Measurements from ENCODE around the gene SHC3.

The SHC3 gene

DNA sequence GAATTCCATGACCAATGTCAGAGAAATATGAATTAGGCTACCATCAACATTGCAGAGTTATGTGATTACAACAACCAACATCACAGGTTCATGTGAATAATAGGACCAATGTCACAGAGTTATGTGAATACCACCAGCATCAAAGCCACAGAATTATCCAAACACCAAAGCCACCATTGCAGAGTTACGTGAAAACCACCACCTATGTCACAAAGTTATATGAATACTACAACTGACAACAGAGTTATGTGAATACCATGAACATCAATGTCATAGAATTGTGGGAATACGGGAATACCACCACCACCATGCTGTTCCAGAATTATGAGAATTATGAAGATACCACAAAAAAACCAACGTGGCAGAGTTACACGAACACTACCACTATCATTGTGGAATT is 64.8 kb downstream of the SHC3 start:
- no peak for DNase-seq (ENCODE audit: extremely low read depth in 1 of 2, low read depth in 1 of 2)

DNA sequence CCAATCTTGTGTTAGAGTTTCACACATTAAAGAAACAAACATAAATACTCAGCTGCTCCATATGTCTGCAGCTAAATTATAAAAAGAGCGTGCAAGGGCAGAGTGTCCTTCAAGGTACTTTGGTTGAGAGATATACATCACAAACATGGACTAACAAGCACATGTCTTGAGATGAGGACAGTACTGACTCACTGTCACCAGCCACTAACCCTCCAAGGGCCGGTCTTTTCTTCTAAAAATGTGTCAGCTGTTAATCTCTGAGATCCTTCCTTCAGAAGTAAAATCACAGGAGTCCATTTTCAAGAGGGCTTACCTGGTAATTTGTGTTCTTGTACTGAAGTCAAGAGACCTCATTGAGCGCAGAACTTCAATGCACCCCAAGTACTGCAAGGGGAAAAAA is 66.4 kb downstream of the SHC3 start:
- no peak for DNase-seq (ENCODE audit: extremely low read depth in 1 of 2, low read depth in 1 of 2)

DNA sequence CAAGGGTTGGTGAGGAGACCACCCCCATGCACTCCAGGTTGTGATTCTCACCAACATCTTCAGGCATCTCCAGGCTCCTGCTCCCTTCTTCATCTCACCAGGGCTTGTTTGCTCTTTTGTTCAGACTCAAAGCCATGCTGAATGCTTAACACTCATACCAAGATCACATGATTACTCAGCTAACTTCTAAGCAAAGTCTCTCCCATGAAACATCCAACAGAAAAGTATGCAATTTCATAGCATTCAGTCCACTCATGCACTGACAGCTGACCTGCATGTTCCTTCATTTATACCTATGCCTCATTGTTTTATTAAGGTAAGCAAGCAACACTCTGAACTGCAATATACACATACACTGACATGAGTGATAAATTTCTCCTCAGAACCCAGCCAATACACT is 69.0 kb downstream of the SHC3 start:
- no peak for DNase-seq (ENCODE audit: extremely low read depth in 1 of 2, low read depth in 1 of 2)

DNA sequence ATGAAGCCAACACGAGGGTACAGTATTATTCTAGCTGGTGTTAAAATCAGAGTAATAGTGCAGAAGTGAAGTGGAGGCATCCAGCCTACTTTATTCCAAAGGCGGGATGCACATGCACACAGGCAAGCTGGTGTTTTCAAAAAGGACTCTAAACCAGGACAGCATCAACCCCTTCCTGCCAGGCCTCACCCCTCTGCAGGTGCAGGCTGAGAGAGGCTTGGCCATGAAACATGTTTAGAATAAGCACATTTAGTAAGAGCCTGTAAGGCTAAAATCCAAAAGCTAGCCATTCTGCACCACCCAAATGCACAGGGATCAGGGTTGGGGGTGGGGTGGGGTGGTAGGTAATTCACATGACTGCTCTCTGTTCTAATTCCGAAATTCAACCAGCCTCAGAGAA is 71.2 kb downstream of the SHC3 start:
- DNase-seq (ENCODE audit: extremely low read depth in 1 of 2, low read depth in 1 of 2): no peak

DNA sequence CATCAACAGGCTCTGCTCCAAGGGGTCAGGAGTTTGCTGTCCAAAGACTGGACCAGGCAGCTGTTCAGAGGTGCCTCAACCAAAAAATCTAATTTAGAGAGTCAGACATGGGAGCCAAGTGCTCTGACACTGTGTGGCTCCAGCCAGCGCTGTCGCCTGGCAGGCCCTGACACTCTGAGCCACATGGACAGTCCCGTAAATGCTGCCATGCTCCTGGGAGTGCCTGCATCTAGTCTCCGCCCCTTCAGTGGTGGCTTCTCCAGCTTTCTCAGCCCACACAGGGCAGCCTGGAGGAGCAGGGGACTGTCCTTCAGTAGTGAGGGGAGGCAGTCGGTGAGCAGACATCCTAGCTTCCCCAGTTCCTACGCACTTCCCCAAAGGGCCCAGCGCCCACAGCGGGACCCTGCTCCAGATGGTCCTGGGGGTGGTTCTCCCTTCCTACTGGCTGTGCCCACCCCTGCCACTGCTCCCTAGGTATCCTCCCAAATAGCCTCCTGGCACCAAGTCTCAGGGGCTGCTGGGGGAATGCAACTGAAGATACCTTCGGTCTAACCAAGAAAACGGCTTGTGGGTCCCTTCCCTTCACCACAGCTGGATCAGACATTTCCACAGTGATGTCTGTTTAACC is 72.3 kb downstream of the SHC3 start:
- DNase-seq (ENCODE audit: extremely low read depth in 1 of 2, low read depth in 1 of 2): no peak

DNA sequence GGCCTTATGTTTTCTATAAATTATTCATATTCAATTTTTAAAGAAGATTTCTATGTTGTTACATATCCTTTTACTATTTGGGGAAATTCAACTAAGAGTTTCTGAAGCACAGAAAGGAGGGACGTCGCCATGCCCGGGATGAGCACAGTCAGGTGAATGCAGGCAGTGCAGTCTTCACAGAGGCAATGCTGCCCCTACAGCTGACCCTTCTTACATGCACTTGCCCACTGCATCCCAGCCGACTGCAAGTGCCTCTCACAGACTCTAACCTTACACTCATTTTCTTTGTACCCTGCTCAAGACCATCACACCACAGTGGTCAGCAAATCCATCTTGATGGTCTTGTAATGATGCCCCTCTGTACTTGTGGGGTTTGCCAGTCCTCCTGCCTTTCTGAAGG is 73.8 kb downstream of the SHC3 start:
- DNase-seq (ENCODE audit: extremely low read depth in 1 of 2, low read depth in 1 of 2): no peak

DNA sequence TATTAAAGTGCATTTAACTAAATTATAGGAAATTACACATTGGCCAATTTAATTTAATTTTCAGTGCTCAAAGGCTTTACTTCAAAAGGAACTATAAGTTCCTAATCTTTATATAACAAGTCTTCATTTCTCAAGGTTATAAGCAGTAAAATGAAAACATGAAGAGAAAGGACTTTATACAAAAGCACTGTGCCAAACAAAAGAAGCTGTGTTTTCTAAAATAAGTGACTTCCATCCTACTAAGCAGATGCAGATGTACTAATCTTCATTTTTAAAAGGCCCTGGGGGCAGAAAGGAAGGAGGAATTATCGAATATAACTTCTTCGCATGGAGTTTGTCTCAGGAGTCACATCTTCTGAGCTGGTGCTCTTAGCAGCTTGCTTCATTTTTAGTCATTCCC is 81.4 kb downstream of the SHC3 start:
- DNase-seq (ENCODE audit: extremely low read depth in 1 of 2, low read depth in 1 of 2): no peak

DNA sequence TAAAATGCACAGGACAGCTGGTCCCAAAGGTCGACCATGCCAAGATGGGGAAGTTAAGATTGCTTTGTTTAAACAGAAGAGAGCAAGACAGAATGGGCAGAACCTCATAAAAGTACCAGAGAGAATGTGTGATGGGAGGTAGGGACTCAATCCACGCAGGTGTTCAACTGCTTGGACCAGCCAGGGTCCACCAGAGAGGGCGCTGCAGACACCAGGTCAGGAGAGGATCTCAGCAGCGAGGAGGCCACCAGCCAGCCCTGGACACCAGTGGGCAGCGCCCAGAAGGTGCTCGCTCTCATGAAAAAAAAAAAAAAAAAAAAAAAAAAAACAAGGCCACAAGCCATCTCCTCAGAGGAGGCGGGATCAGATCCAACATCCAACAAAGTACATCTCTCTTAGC is 81.8 kb downstream of the SHC3 start:
- no peak for DNase-seq (ENCODE audit: extremely low read depth in 1 of 2, low read depth in 1 of 2)

DNA sequence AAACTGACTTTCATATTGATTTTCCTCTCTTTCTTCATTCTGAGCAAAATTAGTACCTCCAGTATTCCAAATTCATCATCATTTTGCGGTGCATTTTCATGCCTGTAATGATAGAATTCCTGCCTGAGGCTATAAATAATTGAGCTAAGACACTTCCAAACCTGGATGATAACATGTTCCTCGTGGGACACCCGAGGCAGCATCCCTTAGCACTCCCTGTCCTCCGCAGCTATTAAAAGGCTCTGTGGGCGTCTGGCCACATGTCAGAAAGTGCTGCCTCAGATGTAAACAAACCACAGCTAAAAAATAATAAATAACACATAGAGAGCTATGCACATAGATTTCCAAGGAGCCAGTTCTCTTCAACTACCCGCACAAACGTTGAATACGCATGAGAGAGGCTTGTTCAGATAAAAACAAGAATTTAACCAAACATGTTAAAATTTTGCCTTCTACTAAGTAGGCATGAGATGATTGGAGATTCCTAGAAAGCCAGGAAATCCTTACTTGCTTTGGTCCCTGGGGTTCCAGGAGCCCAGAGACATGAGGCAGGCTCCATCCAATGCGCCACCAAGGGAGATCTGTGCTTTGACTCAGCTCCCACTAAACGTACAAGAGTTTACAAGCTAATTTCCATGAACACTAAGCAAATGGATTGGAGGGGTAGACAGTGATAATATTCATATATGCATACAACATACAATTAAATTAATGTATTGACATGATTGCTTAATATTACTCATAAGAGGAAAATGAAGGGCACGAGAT is 82.7 kb downstream of the SHC3 start:
- no peak for DNase-seq (ENCODE audit: extremely low read depth in 1 of 2, low read depth in 1 of 2)

DNA sequence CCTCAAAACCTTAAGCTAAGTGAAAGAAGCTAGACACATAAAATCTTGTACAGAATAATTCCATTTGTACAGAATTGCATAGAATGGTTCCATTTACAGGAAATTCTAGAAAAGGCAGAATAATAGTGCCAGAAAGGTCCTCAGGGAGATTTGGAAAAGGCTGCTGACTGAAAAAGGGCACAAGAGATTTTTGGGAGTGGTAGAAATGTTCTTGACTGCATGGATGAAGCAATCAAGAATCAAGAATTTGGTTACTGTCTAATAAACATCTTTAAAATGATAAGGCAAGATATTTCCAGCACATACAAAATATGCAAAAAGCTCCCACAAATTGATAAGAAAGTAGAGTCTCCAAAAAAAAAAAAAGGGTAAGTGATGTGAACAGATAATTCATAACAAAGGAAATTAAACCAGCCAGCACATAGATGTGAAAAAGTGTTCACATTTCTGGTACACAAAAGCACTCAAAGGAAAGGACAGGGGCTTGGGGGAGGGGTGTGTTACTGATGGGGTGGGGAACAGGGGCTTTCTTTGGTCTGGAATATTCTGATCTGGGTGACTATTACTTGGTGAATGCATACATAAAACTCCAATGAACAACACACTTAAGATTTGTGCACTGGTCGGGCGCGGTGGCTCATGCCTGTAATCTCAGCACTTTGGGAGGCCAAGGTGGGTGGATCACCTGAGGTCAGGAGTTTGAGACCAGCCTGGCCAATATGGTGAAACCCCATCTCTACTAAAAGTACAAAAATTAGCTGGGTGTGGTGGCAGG is 85.2 kb downstream of the SHC3 start:
- DNase-seq (ENCODE audit: extremely low read depth in 1 of 2, low read depth in 1 of 2): no peak

DNA sequence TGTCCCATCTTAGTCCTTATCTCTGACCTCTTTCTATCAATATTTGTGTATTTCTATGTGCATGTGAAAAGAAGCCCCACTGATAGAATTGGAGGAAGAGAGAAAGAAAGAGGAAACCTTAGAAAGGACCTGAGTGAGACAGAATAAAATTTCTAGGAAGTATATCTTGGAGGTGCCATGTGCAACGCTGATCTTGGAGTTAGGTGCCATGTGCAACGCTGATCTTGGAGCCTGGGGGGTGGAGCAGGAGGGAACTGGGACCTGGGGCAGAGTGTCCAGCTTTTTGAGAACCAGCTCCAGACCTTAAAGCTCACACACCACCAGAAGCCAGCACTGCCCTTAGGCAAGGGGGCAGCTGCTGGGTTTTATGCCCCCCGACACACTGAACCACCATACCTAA is 89.4 kb downstream of the SHC3 start:
- DNase-seq (ENCODE audit: extremely low read depth in 1 of 2, low read depth in 1 of 2): no peak

DNA sequence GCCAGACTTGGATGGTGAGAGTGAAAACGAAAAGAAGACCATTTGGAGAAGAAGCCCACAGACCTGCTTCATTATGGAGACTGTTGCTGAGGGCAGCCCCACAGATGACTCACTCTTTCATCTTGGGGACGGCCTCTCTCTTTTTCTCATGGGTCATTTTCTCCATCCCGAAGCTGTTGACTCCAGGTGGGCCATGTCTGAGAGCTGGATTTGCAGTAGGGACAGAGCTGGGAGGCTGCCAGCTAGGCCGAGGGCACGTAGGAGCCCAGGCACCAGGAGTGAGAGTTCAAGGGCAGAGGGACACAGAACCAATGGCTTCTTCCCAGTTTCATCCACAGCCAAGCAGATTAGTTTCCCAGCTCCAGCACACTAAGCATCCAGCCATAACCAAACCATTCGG is 95.0 kb downstream of the SHC3 start:
- DNase-seq (ENCODE audit: extremely low read depth in 1 of 2, low read depth in 1 of 2): no peak

DNA sequence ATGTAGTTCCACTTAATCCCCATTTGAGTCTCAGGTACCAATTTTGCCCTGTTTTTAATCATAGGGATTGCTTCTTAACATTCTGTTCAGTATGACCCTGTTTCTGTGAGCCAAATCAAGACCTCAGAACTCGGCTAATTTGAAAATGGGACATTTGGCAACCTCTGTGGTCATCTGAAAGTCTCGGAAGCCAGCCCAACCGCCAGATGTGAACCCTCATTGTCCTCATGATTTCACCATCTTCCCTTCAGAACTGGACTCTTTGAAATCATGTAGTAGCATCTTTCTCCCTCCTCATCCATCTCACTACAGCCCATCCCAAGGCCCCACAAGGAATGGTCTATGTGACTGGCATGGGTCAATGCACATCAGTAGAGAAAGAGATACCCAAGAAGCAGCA is 98.4 kb downstream of the SHC3 start:
- no peak for DNase-seq (ENCODE audit: extremely low read depth in 1 of 2, low read depth in 1 of 2)

DNA sequence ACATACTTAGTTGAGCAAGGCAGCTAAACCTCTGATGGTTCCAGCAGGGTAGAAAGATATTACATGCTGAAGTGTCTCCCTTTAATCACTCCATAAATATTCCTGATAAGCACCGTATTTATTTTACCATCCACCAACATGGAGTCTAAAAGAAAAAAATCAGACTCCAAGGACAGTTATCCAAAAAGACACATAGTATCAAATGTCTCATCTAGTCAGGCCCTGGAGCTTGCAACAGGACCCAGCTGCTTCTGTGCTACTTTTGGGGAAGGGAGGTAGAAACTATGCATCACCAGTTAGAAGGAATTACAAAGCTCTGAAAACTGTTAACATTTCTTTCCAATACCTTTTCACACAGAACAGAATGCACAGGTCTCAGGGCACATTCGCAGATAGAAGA is 99.2 kb downstream of the SHC3 start:
- no peak for DNase-seq (ENCODE audit: extremely low read depth in 1 of 2, low read depth in 1 of 2)

DNA sequence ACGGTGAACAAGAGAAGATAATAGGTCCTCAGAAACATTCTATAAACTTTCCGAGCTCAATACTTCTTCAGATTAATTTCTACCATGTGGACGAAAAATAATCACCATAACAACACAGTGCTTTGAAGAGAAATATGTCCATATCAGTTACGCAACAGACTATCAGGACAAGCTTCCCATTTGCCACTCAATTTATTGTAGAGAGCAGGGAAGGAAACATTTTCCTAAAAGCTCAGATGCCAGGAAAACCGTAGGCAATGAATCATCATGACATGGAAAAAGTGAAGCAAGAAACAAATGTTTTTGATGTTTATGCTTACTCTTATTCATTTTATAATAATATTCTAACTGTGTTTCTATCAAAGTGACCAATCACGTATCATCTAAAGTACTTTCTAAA is 99.8 kb downstream of the SHC3 start:
- DNase-seq (ENCODE audit: extremely low read depth in 1 of 2, low read depth in 1 of 2): no peak

DNA sequence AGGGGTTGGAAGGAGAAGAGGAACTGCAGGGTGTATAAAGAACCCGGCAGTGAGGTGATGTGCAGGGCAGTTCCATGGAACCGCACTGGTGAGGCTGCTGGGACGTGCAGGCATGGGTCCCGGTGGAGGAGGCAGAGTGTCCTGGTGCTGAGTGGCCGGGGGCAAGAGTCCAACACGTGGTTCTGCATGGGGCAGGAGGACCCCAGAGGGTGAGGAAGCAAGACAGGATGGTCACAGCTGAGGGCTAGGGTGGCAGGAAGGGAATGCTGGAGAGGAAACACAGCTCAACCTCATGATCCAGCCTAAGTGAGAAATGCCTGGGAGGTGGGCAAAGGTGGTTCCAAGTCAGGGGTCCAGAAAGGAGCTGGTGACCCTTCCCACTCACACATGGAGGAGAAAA is 100.2 kb downstream of the SHC3 start:
- no peak for DNase-seq (ENCODE audit: extremely low read depth in 1 of 2, low read depth in 1 of 2)

DNA sequence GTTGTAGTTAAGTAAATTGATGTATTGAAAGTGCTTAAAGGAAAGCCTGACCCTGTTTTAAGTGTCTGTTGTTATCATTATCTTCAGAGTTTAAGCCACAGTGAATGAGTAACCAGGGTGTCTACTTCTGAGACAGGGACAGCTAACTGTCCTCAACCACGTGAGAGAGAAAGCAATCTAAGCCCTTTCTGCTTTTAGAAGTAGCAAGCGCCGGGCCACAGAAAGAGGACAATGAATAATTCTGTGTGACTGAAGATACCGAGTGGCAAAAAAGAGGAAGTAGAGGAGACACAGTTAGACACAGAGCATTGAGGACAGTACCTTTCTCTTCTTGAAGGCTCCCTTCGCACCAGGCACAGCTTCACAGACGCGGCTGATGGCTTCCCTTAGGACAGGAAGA is 101.1 kb downstream of the SHC3 start:
- no peak for DNase-seq (ENCODE audit: extremely low read depth in 1 of 2, low read depth in 1 of 2)

DNA sequence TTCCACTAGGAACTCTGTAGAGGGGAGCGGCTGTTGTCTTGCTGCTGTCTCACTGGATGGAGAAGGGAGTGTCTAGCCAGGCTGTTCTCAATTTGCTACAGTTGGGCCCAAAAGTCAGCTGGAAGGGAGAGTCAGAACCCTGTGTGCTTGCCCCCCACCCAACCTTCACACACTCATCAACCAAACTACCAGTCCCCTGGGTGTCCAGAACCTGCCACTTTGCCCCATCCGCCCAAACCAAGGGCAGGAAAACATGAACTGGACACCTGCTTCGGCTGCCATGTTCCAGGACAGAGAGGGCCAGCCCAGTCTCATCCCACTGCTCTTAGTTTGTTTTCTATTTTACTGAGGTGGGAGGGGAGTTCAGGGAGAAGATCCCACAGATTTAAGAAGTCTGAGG is 105.2 kb downstream of the SHC3 start:
- no peak for DNase-seq (ENCODE audit: extremely low read depth in 1 of 2, low read depth in 1 of 2)

DNA sequence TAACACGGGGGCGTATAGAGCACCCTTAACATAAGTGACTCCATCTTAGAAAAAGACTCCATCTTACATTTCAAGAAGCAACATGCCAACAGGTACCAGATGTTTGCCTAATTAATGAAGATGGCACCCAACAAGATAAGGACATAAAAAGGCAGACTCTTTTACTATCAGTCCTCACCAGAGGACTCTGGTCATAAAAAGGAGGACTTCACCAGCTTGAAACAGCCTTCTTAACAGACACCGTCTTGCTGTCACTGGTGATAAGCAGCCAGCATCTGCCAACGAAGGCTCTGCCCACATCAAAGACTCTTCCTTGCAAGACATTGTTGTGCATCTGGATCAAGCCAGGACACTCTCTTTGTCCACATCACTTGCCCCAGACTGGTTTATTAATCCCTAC is 107.0 kb downstream of the SHC3 start:
- DNase-seq (ENCODE audit: extremely low read depth in 1 of 2, low read depth in 1 of 2): no peak

DNA sequence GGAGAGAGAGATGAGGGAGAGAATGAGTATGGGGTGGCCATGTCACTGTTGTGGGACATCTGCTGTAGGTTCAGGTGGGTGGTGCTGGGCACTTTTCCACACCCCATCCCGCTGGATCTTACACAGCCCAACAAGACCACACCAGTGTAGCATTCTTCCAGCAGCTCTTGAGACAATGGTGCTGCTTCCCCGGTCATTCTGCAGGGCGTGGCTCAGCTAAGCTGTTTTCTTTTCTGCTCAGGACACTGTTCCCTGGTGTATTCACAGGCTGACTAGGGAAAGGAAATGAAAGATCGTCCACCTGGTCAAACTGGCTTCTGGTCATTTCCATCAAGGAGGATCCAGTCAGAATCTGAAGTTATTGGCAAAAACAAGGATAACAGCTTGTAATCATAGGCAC is 111.8 kb downstream of the SHC3 start:
- no peak for DNase-seq (ENCODE audit: extremely low read depth in 1 of 2, low read depth in 1 of 2)

DNA sequence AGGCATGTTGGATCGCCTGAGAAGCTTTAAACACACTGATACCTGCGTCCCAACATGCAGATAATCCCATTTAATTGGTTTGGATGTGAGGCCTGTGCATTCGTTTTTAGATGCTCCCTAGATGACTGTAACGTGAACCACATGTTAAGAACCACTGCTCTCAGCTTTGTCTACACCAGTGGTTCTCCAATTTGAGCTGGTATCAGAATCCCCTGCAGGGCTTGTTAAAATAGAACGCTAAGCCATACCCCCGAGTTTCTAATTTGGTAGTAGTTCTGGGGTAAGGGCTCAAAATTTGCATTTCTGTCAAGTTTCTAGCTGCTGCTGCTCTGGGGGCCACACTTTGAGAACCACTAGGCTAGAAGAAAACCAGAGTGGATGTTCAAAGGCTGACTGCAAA is 112.7 kb downstream of the SHC3 start:
- no peak for DNase-seq (ENCODE audit: extremely low read depth in 1 of 2, low read depth in 1 of 2)

DNA sequence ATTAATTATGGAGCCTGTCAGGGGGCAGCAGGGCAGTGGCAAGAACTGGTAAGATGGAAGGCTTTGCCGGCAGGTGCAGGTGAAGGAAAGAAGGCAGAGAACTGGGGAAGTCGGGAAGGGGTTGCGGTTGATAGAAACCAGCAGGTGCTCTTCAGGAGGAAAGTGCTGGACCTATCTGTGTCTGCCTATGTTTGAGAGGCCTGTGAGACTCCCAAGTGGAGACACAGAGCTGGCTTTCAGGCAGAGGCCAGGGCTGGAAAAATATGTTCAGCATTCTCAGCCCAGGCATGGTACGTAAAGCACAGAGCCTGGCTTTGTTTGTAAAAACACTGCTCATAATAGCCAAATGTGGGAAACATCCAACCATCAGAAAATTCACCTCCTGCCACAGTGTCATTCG is 117.8 kb downstream of the SHC3 start:
- DNase-seq (ENCODE audit: extremely low read depth in 1 of 2, low read depth in 1 of 2): no peak

Measured in stimulated activated CD8-positive, alpha-beta memory T cell treated with anti-CD3 and anti-CD28 coated beads, Interleukin-7, amount 100 ng/mL, for 48 hours (primary cell).